Activated CD8-positive, alpha-beta memory T cell treated with anti-CD3 and anti-CD28 coated beads, Interleukin-2, amount 50 U/mL, for 1 hour (primary cell): ENCODE data around the gene UCK2.
A peak's percentile ranks its signal among the peaks of the same experiment; 100 is the strongest.

Source experiments
- DNase-seq: peaks from one replicate; pipeline ENCODE4 v3.0.0-alpha.2; 2020; ENCODE audit errors: extremely low read depth

Gene UCK2

DNA sequence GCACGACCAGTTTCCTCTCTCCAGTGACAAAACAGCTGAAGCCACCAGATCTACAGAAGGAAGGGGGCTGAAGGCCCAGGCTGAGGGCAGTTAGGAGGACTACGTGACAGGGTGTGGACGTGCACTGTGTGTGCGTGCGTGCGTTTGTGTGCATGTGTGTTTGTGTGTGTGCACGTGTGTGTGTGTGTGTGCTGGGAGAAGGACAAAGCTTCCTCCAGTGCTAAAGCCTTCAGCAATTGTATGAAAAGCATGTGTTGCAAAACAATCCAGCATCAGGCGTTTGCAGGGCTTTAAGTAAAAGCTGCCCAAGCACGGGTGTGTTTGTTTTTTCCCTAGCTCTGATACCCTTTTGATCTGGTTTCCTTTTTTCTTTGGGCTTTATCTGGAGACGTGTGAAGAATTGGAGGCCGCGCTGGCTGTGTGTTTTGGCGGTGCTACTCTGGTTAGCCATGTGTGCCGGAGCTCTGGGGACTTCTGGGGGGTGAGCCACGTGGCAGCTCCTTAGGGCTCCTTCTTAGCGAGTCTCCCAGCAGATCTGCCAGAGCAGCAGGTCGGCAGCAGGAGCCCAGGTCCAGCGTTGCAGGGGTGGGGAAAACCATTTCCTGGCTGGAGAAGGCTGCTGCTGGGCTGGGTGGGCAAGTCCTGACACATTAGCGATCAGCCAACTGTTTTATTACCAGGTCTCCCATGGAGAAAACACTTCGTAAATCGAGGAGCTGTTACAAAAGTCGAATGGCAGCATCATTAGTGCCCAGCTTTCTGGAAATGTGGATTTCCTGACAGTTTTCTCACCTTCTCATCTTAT, 73.4 kb downstream of the UCK2 start:
- no peak for DNase-seq

DNA sequence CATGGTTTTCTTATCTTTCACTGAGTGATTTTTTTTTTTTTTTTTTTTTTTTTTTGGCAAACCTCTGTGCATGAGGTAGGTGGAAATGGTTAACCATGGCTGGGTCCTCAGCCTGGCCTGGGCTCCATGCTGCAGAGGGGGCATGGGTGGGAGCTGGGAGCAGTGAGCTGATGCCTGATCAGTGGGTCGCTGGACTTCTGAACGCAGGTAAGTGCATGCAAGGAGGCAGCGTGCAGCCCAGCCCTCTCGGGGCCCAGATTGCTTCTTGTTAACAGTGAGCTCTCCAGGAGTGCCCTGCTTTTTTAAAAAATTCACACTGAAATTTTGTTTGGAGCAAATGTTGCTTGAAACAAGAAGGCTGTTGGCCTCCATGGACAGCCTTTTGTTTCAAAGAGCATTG, 75.2 kb downstream of the UCK2 start:
- no peak for DNase-seq

DNA sequence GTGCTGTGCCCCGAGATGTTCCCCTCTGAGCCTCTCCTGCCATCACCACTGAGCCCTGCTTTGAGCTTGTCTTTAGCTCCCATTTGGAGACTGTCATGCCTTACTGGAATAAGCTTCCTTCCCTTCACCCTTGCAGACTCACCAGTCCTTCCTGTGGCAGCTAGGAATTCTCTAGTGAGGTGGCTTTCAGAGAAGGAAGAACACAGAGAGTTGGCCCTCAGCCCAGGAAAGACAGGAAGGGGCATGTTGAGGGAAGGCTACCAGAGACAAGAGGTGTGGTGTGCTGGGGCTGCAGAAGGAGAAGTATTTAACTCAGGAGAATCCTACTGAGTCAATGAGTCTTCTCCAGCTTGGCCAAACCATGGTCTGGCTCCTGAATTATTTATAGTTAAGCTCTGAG, 76.3 kb downstream of the UCK2 start:
- DNase-seq: no peak

DNA sequence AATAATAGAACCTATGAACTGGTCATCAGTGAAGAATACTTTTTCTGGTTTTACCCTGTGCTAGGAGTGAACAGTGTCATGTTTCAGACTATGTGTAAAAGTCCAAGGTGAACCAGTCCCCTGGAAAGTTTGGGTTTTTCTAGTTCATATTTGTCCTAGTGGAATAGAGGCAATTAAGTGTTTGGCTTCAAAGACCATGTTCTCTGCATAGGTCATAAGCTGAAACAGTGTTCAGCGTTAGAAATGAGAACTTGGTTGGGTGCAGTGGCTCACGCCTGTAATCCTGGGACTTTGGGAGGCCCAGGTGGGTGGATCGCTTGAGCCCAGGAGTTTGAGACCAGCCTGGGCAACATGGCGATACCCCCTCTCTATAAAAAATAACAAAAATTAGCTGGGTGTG, 77.5 kb downstream of the UCK2 start:
- DNase-seq: no peak

DNA sequence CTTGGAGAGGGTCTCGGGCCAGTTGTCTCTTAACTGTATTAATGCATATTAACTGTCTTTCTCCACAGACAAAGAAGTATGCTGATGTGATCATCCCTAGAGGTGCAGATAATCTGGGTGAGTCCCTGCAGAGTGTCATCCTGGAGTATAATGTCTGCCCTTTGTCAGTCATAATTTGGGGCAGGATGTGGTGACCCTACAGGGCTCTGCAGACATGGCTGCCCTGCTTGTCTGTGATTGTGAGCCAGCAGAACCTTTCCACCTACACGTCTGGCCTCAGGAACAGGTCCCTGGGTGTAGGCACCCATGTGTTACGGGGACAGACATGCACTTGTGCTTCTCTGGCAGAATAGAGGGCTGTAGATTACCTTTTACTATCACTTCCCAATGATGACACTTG, 78.4 kb downstream of the UCK2 start:
- no peak for DNase-seq

DNA sequence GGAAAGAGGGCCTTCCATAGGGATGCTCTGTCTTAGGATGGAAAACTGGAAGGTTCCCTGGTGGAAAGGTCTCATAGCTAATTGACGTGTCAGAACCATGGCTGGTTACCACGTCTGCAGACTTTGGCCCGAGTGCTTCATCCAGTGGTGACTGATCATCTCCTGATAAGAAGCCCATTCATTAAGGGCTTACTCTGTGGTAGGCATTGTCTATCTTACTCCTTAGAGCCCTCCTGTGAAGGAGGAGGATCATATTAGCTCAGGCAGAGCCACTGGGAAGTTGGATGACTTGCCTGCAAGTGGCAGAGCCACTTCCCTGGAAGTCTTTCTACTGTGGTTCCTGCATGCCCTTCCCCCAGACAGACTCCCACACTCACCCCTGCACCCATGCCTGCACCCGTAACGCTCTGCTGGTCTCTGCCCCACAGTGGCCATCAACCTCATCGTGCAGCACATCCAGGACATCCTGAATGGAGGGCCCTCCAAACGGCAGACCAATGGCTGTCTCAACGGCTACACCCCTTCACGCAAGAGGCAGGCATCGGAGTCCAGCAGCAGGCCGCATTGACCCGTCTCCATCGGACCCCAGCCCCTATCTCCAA, 79.9 kb downstream of the UCK2 start:
- no peak for DNase-seq

DNA sequence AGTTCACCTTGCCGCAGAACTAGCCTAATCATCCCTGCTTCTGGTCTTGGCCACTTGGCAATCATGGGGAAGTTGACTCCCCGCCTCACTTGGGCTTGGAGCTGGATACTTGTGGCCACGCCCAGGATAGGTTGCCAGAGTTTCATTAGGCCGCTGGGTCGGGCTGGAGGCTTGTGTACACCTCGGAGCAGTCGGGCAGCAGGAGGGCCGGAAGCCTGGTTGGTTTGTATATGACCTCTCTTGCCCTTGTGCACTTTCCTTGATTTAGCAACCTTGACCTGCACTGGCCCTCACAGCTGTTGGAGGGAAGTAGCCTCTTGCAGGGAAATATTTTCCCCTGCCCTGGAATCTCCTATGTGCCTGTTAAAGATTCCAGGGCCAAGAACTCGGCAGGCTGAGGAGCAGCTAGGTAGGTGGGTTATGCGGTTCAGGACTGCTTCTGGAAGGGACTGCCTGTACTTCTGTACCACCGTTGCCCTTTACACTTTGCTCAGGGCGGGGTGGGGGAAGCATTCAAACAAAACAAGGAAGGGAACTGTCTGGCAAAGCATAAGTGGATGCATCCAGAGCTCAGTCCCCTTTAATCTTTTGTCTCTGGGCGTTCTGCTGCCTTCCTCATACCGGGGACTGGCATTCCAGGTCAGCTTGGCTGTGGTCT, 83.5 kb downstream of the UCK2 start:
- no peak for DNase-seq

GRCh38 chr1:165911609-165912281, 84.3 kb downstream of the UCK2 start:
- no peak for DNase-seq

DNA sequence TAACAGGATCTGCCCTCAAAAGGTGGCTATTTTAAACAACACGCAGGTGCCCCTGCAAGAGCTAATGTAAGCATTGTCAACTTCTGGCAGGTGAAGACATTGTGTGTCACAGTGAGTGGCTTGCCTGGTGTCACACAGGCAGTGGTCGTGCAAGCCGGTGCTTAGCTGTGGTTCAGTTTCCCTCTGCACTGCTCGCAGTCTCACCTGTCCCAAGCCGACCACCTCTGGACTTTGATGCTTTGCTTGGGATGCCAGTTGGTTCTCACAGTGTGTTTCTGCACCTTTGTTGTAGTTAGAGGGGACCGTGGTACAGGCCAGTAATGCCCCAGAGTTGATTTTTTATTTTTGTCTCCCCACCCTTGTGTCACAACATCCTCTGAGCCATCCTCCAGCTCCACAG, 85.2 kb downstream of the UCK2 start:
- no peak for DNase-seq

DNA sequence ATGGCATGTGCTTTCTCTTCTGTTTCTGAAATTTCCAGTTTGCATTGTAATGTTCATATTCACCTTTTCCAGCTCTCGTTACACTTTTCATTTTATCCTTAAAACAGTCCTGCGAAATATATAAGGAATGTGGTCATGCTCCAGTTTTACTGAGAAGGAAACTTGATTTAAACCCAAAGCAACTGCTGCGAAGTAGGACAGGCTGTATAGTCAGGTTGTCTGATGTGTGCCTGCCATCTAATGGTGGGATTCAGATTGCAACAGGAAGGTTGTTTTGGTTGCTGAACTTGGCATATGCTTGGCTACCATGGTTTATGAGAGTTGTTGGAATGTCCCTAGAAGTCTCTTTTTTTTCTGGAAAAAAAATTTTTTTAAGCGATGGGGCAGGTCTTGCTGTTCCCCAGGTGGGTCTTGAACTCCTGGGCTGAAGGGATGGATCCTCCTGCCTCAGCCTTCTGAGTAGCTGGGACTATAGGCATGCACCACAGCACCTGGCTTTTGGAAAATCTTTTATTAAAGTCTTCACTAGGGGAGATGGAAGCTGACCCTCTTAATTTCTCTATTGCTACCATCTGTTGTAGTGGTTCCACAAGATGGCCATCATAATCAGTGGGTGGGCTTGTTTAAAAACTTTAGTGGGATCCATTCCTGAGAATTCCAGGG, 86.9 kb downstream of the UCK2 start:
- peak; percentile 19 for DNase-seq

GRCh38 chr1:165915480-165915879, 88.1 kb downstream of the UCK2 start:
- DNase-seq: no peak

DNA sequence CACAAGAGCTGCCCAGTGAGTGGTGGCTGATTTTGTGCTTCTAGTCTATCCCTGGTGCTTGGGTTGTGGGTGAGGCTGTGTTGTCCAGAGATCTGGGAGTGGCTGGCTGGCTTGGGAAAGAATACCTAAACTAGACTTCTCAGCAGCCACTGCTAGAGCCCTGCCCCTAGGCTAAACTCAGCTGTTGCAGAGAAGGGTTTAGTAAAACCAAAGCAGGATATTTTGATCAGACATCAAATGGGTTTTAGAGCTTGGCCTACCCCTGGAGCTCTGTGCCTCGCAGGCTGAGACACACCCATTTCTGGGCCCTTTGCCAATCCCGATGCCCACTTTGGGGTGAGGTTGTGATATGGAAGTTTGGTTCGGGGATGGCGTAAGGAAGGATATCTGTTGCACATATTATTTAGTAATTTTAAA, 88.5 kb downstream of the UCK2 start:
- no peak for DNase-seq

DNA sequence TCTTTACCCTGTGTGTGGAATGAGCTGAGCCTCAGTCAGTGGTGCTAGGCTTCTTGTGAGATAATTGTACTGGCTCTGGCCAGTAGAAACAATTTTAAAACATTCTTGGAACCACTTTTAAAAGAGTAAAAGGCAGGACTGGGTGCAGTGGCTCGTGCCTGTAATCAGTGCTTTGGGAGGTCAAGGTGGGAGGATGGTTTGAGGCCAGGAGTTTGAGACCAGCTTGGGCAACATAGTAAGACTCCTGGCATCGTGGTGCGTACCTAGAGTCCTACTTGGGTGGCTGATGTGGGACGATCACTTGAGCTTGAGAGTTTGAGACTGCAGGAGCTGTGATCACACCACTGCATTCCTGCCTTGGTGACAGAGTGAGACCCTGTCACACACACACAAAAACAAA, 89.8 kb downstream of the UCK2 start:
- DNase-seq: no peak

- no peak for DNase-seq
These were observed 96.7 kb downstream of the UCK2 start for GRCh38 chr1:165924117-165924516.

DNA sequence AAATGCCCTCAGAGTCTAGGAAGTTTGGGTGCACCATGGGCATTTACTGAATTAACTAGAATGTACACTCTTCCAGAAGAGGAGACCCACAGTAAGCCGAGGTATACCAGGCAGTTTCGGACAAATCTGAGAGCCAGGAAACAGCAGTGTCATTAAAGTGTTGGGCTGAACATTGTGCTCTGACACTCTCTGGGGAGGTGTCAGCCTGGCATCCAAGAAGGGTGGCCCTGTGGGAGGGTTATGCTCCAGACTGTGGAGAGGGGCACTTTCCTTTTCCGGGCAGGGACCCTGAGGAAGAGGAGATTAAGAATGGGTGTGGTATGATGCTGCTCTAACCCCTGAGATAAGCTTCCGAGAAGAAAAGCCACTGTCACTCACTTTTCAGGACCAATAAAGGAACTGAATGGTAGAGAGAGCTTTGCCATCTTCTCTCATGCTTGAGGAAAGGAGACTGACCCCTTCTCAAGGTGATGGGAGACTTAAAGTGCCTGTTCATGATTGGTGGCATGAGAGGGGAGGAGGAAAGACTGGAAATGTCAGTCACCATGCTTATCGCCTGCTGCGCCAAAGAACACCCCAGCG, 98.2 kb downstream of the UCK2 start:
- no peak for DNase-seq

DNA sequence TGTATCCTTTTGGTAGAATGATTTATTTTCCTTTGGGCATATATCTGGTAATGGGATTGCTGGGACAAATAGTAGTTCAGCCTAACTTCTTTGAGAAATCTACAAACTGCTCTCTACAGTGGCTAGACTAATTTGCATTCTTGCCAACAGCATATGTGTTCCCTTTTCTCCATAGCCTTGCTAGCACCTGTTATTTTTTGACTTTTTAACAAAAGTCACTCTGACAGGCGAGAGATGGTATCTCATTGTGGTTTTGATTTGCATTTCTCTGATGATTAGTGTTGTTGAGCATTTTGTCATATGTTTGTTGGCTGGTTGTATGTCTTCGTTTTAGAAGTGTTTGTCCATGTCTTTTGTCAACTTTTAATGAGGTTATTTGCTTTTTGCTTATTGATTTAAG, 99.8 kb downstream of the UCK2 start:
- no peak for DNase-seq

- no peak for DNase-seq
These were observed 100.8 kb downstream of the UCK2 start for GRCh38 chr1:165928075-165928731.

GRCh38 chr1:165930961-165931360, 103.5 kb downstream of the UCK2 start:
- no peak for DNase-seq

- DNase-seq: no peak
These were observed 106.2 kb downstream of the UCK2 start for GRCh38 chr1:165933446-165934170.

DNA sequence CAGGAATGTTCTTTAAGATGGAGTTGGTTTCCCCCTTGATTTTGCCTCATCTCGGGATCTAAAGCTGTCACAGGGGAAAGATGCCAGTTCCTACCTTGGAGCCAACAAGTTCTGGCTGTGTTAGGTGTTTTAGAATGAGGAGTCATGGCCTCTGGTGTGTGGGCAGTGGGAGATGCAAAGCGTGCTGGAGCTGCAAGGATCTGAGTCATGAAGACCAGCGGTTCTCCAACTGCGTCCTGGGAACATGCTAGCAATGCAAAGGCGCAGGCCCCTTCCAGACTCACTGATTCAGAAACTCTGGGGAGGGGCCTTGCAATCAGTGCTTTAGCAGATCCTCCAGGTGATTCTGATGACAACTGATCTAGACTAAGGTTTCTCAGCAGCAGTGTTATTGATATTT, 109.1 kb downstream of the UCK2 start:
- DNase-seq: no peak
